Tibial artery (tissue), 4 donors: Measurements from ENCODE around the gene PPP1CC.

Experiments
- DNase-seq, 2 donors: peaks; one replicate each; pipeline ENCODE4 v3.0.0-alpha.2; 2019
- H3K27ac ChIP-seq, 2 donors: fragments of 200-600 bp; sonication (generic) in 1 of 2; 1 replicate in 1 of 2; 2 replicates in 1 of 2; pipeline ENCODE4 v1.5.1; 2018 to 2019; ENCODE audit warnings: mild to moderate bottlenecking in 1 of 2
- H3K27me3 ChIP-seq, 2 donors: fragments of 200-600 bp; sonication (generic) in 1 of 2; one replicate each; pipeline versions ENCODE4 v1.5.1 to v1.6.0; 2016 to 2019
- H3K36me3 ChIP-seq, 3 donors: fragments of 200-600 bp; sonication (generic) in 2 of 3; one replicate each; pipeline ENCODE4 v1.5.1; 2016 to 2019; ENCODE audit warnings: mild to moderate bottlenecking in 2 of 3
- H3K4me1 ChIP-seq, 4 donors: fragments of 200-600 bp; sonication (generic) in 2 of 4; 1 replicate in 3 of 4; 2 replicates in 1 of 4; pipeline ENCODE4 v1.5.1; 2016 to 2019
- H3K4me3 ChIP-seq, 2 donors: fragments of 200-600 bp; sonication (generic) in 1 of 2; 1 replicate in 1 of 2; 2 replicates in 1 of 2; pipeline ENCODE4 v1.5.1; 2018 to 2019; ENCODE audit warnings: mild to moderate bottlenecking in 2 of 2
- H3K9me3 ChIP-seq, 3 donors: fragments of 200-600 bp; sonication (generic) in 1 of 3; one replicate each; pipeline ENCODE4 v1.5.1; 2016 to 2019
- intact Hi-C: fragments of 100-400 bp; cut with DNase I; formaldehyde crosslinking; loops from one replicate; pipeline ENCODE4 v1.15.0; 2023; ENCODE audit warnings: low total_unique reads
- TF ChIP-seq, protein P1 (sequence below), 2 experiments: fragments of 200-600 bp in 1 of 2; fragments of 450-650 bp in 1 of 2; IDR thresholded peaks; one replicate each; pipeline ENCODE4 v1.5.1; 2017 to 2019; ENCODE audit warnings: antibody characterized with exemption in 2 of 2, mild to moderate bottlenecking in 1 of 2, moderate library complexity in 1 of 2

PPP1CC gene

GRCh38 chr12:110684312-110684836, 58.3 kb downstream of the PPP1CC start:
- intact Hi-C loops = no loop called here
- H3K27ac ChIP-seq = no peak overlapping the region
- H3K4me1 ChIP-seq = peaks cover 0 to 16% (median 10%) of the 10 kb centered on the region in 4 donors
- DNase-seq = no peak
- no peaks in the 10 kb centered on the region for H3K9me3 ChIP-seq
- H3K36me3 ChIP-seq = no peaks in the 10 kb centered on the region
- no peak overlapping the region for H3K4me3 ChIP-seq
- no peaks in the 10 kb centered on the region for H3K27me3 ChIP-seq
- TF ChIP-seq, protein P1, sequence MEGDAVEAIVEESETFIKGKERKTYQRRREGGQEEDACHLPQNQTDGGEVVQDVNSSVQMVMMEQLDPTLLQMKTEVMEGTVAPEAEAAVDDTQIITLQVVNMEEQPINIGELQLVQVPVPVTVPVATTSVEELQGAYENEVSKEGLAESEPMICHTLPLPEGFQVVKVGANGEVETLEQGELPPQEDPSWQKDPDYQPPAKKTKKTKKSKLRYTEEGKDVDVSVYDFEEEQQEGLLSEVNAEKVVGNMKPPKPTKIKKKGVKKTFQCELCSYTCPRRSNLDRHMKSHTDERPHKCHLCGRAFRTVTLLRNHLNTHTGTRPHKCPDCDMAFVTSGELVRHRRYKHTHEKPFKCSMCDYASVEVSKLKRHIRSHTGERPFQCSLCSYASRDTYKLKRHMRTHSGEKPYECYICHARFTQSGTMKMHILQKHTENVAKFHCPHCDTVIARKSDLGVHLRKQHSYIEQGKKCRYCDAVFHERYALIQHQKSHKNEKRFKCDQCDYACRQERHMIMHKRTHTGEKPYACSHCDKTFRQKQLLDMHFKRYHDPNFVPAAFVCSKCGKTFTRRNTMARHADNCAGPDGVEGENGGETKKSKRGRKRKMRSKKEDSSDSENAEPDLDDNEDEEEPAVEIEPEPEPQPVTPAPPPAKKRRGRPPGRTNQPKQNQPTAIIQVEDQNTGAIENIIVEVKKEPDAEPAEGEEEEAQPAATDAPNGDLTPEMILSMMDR (IDR thresholded peaks at IDR 0.05) = no peak

DNA sequence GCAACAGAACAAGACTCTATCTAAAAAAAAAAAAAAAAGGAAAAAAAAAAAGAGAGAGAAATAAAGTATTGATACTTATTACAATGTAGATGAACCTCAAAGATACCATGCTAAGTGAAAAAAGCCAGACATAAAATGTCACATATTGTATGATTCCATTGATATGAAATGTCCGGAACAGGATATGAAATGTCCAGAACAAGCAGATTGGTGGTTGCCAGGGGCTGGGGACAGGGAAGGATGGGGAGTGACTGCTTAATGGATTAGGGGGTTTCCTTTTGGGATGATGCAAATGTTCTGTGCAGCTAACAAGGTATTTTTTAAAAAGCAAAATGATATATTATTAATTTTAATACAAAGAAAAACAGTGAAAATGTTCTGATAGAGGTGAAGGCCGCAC, 58.8 kb downstream of the PPP1CC start:
- H3K27me3 ChIP-seq = no peaks in the 10 kb centered on the region
- no peaks in the 10 kb centered on the region for H3K9me3 ChIP-seq
- H3K4me1 ChIP-seq = peaks cover 0 to 12% (median 9%) of the 10 kb centered on the region in 4 donors
- H3K27ac ChIP-seq = no peak overlapping the region
- no peak overlapping the region for H3K4me3 ChIP-seq
- no peak for DNase-seq
- H3K36me3 ChIP-seq = no peaks in the 10 kb centered on the region
- intact Hi-C loops = no loop called here
- TF ChIP-seq, protein P1 (IDR thresholded peaks at IDR 0.05) = no peak

DNA sequence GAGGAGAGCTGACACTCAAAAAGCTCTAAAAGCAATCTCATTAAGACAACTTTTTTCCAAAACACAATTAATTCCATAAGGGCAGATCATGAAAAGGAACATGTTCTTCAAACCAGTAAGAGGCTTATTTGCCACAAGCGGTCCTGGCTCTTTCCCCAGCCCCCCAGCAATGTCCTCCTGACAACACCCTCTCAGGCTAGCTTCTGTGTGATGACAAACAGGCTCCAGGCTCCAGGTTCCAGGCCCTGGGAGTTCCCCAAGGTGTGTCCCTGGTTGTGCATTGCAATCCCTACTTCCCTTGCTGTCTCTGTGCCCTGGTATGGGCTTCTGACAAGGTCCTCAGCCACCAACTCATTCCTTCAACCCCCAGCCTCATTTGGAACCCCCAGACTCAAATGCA, 62.7 kb downstream of the PPP1CC start:
- no peak overlapping the region for H3K4me3 ChIP-seq
- no peaks in the 10 kb centered on the region for H3K27me3 ChIP-seq
- no peaks in the 10 kb centered on the region for H3K36me3 ChIP-seq
- no peak for DNase-seq
- TF ChIP-seq, protein P1 (IDR thresholded peaks at IDR 0.05) = no peak
- peaks cover 0 to 3% (median 0%) of the 10 kb centered on the region in 4 donors for H3K4me1 ChIP-seq
- no peak overlapping the region for H3K27ac ChIP-seq
- intact Hi-C loops = no loop called here
- H3K9me3 ChIP-seq = no peaks in the 10 kb centered on the region

GRCh38 chr12:110679201-110679600, 63.5 kb downstream of the PPP1CC start:
- H3K4me3 ChIP-seq = no peak overlapping the region

GRCh38 chr12:110677982-110678381, 64.7 kb downstream of the PPP1CC start:
- no peaks in the 10 kb centered on the region for H3K27me3 ChIP-seq
- intact Hi-C loops = no loop called here
- DNase-seq = no peak

More at GRCh38 chr12:110679201-110679600, 63.5 kb downstream of the PPP1CC start:
- no peak overlapping the region for H3K27ac ChIP-seq
- H3K9me3 ChIP-seq = no peaks in the 10 kb centered on the region
- no peaks in the 10 kb centered on the region for H3K27me3 ChIP-seq
- TF ChIP-seq, protein P1 (IDR thresholded peaks at IDR 0.05) = no peak
- H3K36me3 ChIP-seq = no peaks in the 10 kb centered on the region
- peaks cover 0 to 3% (median 0%) of the 10 kb centered on the region in 4 donors for H3K4me1 ChIP-seq
- intact Hi-C loops = no loop called here
- DNase-seq = no peak

More at GRCh38 chr12:110677982-110678381, 64.7 kb downstream of the PPP1CC start:
- TF ChIP-seq, protein P1 (IDR thresholded peaks at IDR 0.05) = no peak
- H3K27ac ChIP-seq = no peak overlapping the region
- H3K36me3 ChIP-seq = no peaks in the 10 kb centered on the region
- H3K4me1 ChIP-seq = peaks cover 0 to 3% (median 0%) of the 10 kb centered on the region in 4 donors
- no peaks in the 10 kb centered on the region for H3K9me3 ChIP-seq
- no peak overlapping the region for H3K4me3 ChIP-seq
